ENCODE data around the gene SLC14A1. TPM values are rescaled to one million over a fixed set of nuclear protein-coding genes. Genes with fewer than 3 reads are reported as not detected.

The SLC14A1 gene
- total and polyA plus RNA-seq, 2 of the 8 experiments (the other 6 are each of a cell fraction or from before 2014, with no cell fraction given), result 0.18 TPM; not detected in 1

DNA sequence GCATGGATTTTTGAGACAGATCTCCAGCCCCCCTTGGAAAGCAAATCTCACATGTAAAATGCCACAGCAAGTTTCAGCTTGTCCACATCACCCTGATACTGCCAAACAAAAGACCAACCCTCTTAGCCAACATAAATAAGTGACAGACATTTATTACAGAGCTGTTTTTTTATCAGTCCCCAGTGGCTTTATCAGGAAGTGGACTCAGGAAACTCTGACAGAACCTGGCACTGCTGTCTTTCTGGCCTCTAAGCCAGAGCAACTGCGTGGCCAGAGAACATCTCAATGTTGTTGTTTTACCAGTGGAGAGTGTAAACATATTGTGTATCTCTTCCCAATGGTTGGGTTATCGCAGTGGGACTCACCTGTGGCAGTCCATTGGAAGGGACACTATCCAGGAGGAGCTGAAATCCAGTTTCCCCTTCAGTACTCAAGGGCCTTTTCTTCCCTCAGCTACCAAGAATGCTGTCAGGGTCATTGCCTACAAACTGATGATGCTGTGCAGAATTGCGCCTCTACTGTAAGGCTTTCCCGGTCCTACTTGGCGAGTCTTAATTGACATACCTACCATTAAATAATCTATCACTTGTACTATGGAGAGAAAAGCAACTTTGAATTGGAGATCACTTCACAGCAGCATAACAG lies 22.0 kb downstream of the SLC14A1 start (continued):
- no peak for TF ChIP-seq NRF1 (IDR thresholded peaks at IDR 0.05; ENCODE audit: low read depth, low read length)
- no peak for TF ChIP-seq KDM4A (IDR thresholded peaks at IDR 0.05; ENCODE audit: low read depth, low read length, severe bottlenecking)
- no peak for TF ChIP-seq GABPA (IDR thresholded peaks at IDR 0.05; ENCODE audit: borderline replicate concordance, insufficient read depth, low read length)
- no peak for TF ChIP-seq SP2 (IDR thresholded peaks at IDR 0.05; ENCODE audit: low read length)
